HG03159 (cell line): ENCODE results near the gene STK25.
"Not testable (repeated sequence)": the region's sequence is repeated elsewhere in the genome, so short reads cannot be mapped to it uniquely, and the experiment has no call there.

ENCODE experiments used
- ATAC-seq: cut with Tn5 transposase; IDR thresholded peaks from one replicate; pipeline ENCODE4 v1.9.1; 2021; ENCODE audit warnings: mild to moderate bottlenecking, moderate library complexity; ENCODE audit not compliant: unreplicated experiment

STK25 gene

GRCh38 chr2:241467777-241468475, 40.5 kb downstream of the STK25 start:
- ATAC-seq, result no peak

GRCh38 chr2:241466230-241466629, 42.2 kb downstream of the STK25 start:
- no peak for ATAC-seq

- ATAC-seq, result no peak
These were observed 42.8 kb downstream of the STK25 start for GRCh38 chr2:241465543-241465942.

- ATAC-seq, result no peak
These were observed 44.9 kb downstream of the STK25 start for GRCh38 chr2:241463276-241464135.

GRCh38 chr2:241461693-241462677, 46.4 kb downstream of the STK25 start:
- ATAC-seq, result no peak

- no peak for ATAC-seq
These were observed 47.8 kb downstream of the STK25 start for GRCh38 chr2:241460631-241461030.

GRCh38 chr2:241459520-241459919, 48.9 kb downstream of the STK25 start:
- no peak for ATAC-seq

- no peak for ATAC-seq
These were observed 49.7 kb downstream of the STK25 start for GRCh38 chr2:241458687-241459086.

GRCh38 chr2:241456546-241456945, 51.8 kb downstream of the STK25 start:
- no peak for ATAC-seq

GRCh38 chr2:241454837-241455485, 53.4 kb downstream of the STK25 start:
- ATAC-seq, result no peak

GRCh38 chr2:241453919-241454318, 54.5 kb downstream of the STK25 start:
- not testable (repeated sequence) for ATAC-seq

GRCh38 chr2:241451840-241452506, 56.4 kb downstream of the STK25 start:
- no peak for ATAC-seq

GRCh38 chr2:241450092-241450491, 58.3 kb downstream of the STK25 start:
- not testable (repeated sequence) for ATAC-seq

GRCh38 chr2:241445426-241445825, 63.0 kb downstream of the STK25 start:
- ATAC-seq, result no peak

GRCh38 chr2:241443486-241444223, 64.7 kb downstream of the STK25 start:
- ATAC-seq, result no peak
